GM19238 (cell line): ENCODE measurements around the gene SLC2A8.

Experiments used
- DNase-seq: peaks from one replicate; pipeline ENCODE4 v3.0.0; 2011; ENCODE audit warnings: low spot score; ENCODE audit not compliant: insufficient read length

The SLC2A8 gene

GRCh38 chr9:127396808-127397645, at the start of gene SLC2A8:
Gene SLC2A8 (plus strand): TSS chr9:127397169. CDS start chr9:127397231, 62 bp downstream.
- peak; percentile 91 for DNase-seq

DNA sequence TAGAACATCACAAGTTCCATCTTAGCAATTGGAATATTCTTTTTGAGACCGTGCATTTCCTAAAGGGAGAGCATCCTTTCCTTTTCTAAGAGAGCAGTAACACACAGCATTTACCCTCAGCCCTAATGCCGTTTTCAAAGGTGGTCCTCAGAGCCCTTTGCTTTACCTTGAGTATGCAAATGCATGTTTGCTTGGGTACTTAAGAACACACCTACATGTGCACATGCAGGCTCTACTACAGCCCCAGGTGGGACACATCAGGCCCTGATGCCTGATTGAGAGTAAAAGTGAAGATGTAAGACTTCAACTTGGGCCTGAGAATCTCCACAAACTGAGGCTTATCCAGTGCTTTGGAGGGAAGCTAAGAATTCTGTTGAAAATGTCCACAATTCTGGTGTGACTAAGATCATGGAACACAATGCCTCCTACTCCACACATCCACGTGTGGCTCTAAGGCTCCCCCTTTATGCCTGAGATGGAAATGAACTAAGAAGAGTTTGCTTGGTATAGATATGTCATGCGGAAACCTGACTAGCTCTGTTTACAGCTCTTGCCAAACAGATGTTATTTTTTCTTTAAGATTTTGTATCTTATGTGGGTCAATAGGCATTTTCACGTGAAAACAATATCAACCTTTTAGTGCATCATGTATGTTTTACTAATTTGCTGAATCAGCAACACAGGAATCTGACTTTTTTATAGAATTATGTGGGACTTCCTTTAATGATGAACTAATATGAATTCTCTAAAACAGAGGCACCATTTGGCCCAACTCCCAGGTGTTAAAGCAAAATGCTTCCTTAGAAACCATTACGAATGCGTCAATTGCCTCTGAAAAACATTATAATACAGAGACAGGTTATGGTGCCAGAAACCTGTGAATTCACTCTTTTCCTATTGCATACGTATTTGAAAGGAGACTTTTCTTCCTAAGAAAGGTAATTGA, 48.9 kb upstream of the SLC2A8 start:
- DNase-seq: no peak

- no peak for DNase-seq
These were observed 47.4 kb upstream of the SLC2A8 start for GRCh38 chr9:127349483-127350113.

GRCh38 chr9:127351182-127352166, 45.5 kb upstream of the SLC2A8 start:
- DNase-seq: no peak

DNA sequence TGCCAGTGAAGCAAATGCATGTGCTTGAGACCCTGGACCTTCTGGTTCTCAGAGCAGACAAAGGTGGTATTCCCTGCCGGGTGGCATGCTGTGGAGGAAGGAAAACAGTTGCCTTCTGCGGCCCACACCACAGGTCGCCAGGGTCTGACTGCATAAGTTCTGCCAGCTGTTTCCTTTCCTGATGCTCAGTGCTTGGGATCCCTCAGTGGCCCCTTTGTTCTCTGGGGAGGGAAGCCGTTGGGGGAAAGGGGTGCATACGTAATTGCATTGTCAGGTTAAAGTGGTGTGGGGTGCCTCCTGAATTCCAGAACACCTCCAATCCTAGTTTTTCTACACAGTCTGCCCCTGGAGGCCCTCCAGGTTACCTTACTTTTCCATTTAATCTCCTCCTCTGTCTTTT, 43.1 kb upstream of the SLC2A8 start:
- DNase-seq: no peak

DNA sequence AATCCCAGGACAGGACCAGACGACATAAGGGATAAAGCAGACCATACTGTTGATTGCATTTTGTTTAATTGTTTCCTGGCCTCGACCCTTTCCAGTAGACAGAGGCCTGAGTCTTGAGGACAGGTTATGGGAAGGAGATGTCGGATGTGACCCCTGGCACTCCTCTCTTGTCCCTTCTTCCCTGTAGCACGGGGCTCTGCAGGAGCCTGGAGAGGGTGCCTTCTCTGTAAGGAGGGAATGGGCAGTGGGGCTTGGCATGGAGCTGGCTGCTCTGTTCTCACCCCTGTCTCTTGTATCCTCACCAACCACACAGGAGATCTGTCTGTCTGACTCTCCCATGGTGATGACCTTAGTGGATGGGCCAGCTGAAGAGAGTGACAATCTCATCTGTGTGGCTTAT, 40.1 kb upstream of the SLC2A8 start:
- no peak for DNase-seq

- no peak for DNase-seq
These were observed 38.9 kb upstream of the SLC2A8 start for GRCh38 chr9:127358023-127358535.

- DNase-seq: no peak
These were observed 38.2 kb upstream of the SLC2A8 start for GRCh38 chr9:127358770-127359169.

GRCh38 chr9:127360250-127360649, 36.7 kb upstream of the SLC2A8 start:
- DNase-seq: no peak

DNA sequence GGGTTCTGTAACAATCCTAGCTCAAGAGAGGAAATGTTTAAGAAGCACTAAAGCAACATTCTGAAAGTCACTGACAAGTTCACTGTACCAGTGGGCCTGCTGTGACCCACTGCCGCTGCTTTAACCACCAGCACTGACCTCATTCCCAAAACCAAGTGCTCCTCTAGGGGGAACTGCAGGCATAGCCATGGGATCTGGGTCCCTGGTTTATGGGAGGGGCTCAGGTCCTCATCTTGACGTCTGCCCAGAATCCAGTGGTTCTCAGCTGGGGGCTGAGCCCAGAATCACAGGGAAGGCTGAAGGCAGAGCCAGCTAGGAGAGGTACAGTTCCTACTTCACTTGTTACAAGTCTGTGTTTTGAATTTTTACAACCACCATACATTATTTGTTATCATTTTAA, 36.1 kb upstream of the SLC2A8 start:
- DNase-seq: no peak

- no peak for DNase-seq
These were observed 35.4 kb upstream of the SLC2A8 start for GRCh38 chr9:127361561-127361960.

DNA sequence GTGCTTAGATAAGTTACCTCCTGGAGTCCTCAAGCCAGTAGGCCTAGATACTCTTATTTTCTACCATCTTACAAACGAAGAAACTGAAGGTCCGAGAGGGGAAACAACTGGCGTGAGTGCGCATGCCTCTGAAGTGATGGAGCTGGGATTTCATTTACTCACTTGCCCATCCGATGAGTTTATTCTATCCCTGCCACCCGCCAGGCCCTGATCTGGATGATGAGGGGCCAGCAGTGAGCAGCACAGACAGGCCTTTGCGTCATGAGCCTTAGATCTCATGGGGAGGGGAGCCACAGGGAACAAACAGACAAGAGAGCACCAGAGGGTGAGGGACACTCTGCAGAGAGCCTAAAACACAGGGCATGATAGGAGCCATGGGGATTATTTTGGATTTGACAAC, 34.1 kb upstream of the SLC2A8 start:
- no peak for DNase-seq

GRCh38 chr9:127365461-127365860, 31.5 kb upstream of the SLC2A8 start:
- no peak for DNase-seq

GRCh38 chr9:127366594-127366993, 30.4 kb upstream of the SLC2A8 start:
- DNase-seq: no peak

DNA sequence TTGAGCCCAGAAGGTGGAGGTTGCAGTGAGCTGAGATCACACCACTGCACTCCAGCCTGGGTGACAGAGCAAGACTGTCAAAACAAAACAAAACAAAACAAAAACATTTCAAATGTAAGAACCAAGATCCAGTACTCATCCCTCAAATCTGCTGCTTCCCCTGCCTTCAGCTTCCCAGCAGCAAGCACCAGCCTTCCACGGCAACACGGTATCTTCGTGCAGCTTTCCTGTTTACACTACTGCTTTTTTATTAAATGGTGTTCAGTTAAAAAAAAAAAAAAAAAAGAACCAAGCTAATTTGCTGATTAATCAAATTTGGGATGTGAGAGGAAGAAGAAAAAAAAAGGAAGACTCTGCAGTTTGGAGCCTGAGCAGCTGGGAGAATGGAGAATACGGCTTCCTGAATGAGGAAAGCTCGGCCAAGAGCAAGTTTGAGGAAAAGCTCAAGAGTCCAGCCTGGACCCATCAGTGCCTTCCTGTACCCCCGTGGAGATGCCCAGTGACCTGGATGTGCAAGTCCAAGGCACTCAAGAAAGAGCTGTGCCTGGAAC, 28.0 kb upstream of the SLC2A8 start:
- no peak for DNase-seq

GRCh38 chr9:127369428-127369827, 27.5 kb upstream of the SLC2A8 start:
- no peak for DNase-seq

DNA sequence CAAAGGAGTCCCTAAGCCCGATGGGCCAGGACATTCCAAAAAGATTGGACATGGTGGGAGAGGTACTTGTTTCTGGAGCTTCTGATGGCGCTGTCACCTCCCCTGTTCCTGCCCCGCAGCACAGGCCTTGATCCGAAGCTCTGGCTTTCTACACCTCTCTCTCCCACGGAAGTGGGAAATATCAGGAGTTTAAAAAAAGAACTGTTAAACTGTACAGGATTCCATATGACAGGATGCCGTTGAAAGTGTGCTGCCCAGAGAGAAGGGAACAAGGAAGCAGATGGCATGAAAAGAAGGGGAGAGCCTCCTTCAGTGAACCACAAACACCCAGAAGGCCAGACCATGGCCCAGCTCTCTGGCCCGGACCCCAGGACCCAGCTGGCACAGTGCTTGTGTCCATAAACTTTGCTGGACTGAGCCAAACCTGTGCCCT, 26.8 kb upstream of the SLC2A8 start:
- DNase-seq: no peak

- DNase-seq: no peak
These were observed 26.0 kb upstream of the SLC2A8 start for GRCh38 chr9:127370672-127371648.

GRCh38 chr9:127380479-127380878, 16.5 kb upstream of the SLC2A8 start:
- no peak for DNase-seq
